DMS153 (cell line): ENCODE data around the gene GAB2.
"Not testable (repeated sequence)": the region's sequence is repeated elsewhere in the genome, so short reads cannot be mapped to it uniquely, and the experiment has no call there.

ENCODE experiments used
- DNase-seq: peaks from one replicate; lab custom pipeline; 2025; lab: John Stamatoyannopoulos, UW

The GAB2 gene

GRCh38 chr11:78417175-78417887 lies at the start of gene GAB2:
GAB2 (minus strand) TSS chr11:78417820; CDS start chr11:78417720, 100 bp downstream.
- no peak for DNase-seq

- no peak for DNase-seq
Observed at GRCh38 chr11:78467370-78467769, 49.8 kb upstream of the GAB2 start.

- DNase-seq: no peak
Observed at GRCh38 chr11:78465169-78465942, 47.7 kb upstream of the GAB2 start.

GRCh38 chr11:78464787-78465168 lies 47.2 kb upstream of the GAB2 start:
- DNase-seq: not testable (repeated sequence)

GRCh38 chr11:78460471-78460870 lies 42.9 kb upstream of the GAB2 start:
- DNase-seq: no peak

- no peak for DNase-seq
Observed at GRCh38 chr11:78459738-78460137, 42.1 kb upstream of the GAB2 start.

- DNase-seq: no peak
Observed at GRCh38 chr11:78457448-78457847, 39.8 kb upstream of the GAB2 start.

GRCh38 chr11:78453140-78453935 lies 35.7 kb upstream of the GAB2 start:
- DNase-seq: no peak

- no peak for DNase-seq
Observed at GRCh38 chr11:78451371-78452150, 33.9 kb upstream of the GAB2 start.

GRCh38 chr11:78450866-78451265 lies 33.2 kb upstream of the GAB2 start:
- no peak for DNase-seq

GRCh38 chr11:78449866-78450265 lies 32.2 kb upstream of the GAB2 start:
- DNase-seq: no peak

GRCh38 chr11:78446210-78446609 lies 28.6 kb upstream of the GAB2 start:
- no peak for DNase-seq

- DNase-seq: no peak
Observed at GRCh38 chr11:78444726-78445125, 27.1 kb upstream of the GAB2 start.

- no peak for DNase-seq
Observed at GRCh38 chr11:78441956-78442355, 24.3 kb upstream of the GAB2 start.

GRCh38 chr11:78438298-78438975 lies 20.8 kb upstream of the GAB2 start:
- DNase-seq: no peak

GRCh38 chr11:78432956-78433355 lies 15.3 kb upstream of the GAB2 start:
- no peak for DNase-seq

GRCh38 chr11:78432058-78432515 lies 14.5 kb upstream of the GAB2 start:
- no peak for DNase-seq

- no peak for DNase-seq
Observed at GRCh38 chr11:78429660-78430059, 12.0 kb upstream of the GAB2 start.

GRCh38 chr11:78429209-78429608 lies 11.6 kb upstream of the GAB2 start:
- no peak for DNase-seq

- DNase-seq: no peak
Observed at GRCh38 chr11:78428773-78429172, 11.2 kb upstream of the GAB2 start.

GRCh38 chr11:78428266-78428636 lies 10.6 kb upstream of the GAB2 start:
- no peak for DNase-seq
